AG04450 (cell line): ENCODE measurements around the gene RASSF5. TPM values are rescaled to one million over a fixed set of nuclear protein-coding genes. Genes with fewer than 3 reads are reported as not detected.

ENCODE experiments used
- CTCF ChIA-PET: fragments of 300-600, 350-600 bp; formaldehyde crosslinking; extraction: SDS; loops from one replicate; lab custom pipeline; 2022; ENCODE audit warnings: antibody characterized with exemption, inconsistent platforms; lab: Charles Lee
- POLR2A ChIA-PET: fragments of 350-600 bp; formaldehyde crosslinking; extraction: SDS; loops from one replicate; lab custom pipeline; 2021; ENCODE audit warnings: antibody characterized with exemption, inconsistent platforms; lab: Yijun Ruan, JAX
- DNase-seq: peaks from one replicate; pipeline ENCODE4 v3.0.0-alpha.2; 2011; ENCODE audit warnings: low read depth, low spot score
- H3K27ac ChIP-seq: one replicate; pipeline ENCODE4 v1.5.1; 2012; ENCODE audit warnings: low read depth, low read length, control low read depth
- H3K27me3 ChIP-seq: one replicate; pipeline ENCODE4 v1.6.0; 2012; ENCODE audit warnings: low read length; ENCODE audit not compliant: control insufficient read depth, insufficient read depth
- H3K4me3 ChIP-seq: 2 replicates; pipeline ENCODE4 v1.5.1; 2011; ENCODE audit warnings: mild to moderate bottlenecking, low read depth, low read length, control low read depth
- H3K9me3 ChIP-seq: 2 replicates; pipeline ENCODE4 v1.5.1; 2012; ENCODE audit warnings: low read length; ENCODE audit not compliant: control insufficient read depth, insufficient read depth
- polyA plus RNA-seq: library from polyadenylated mRNA; depleted of rRNA; stranded (reverse); fragments of >200 nt; gene quantifications from 2 replicates; pipeline ENCODE4 v1.2.3, GENCODE V29; 2011
- TF ChIP-seq, protein P1 (sequence below): IDR thresholded peaks from 2 replicates; pipeline ENCODE4 v1.5.1; 2011; ENCODE audit warnings: low read depth, low read length, control low read depth, inconsistent platforms

RASSF5 gene
- polyA plus RNA-seq, 1 experiment: 2.3 TPM

- CTCF ChIA-PET: interaction anchor here (0.9 to 5.2 kb wide), 6 partner anchors 7 to 97 kb away, joined by 3 to 24 read pairs (median 6); no protein-coding TSS in a partner anchor
- POLR2A ChIA-PET: interaction anchor here (1.2 kb wide), 1 partner anchor 72 kb away, joined by 4 read pairs; no protein-coding TSS in a partner anchor
- Histone ChIP-seq H3K27ac (no peak overlapping the region), H3K27me3 (peaks cover 3% of the 10 kb centered on the region), H3K9me3 (no peaks in the 10 kb centered on the region), H3K4me3 (no peak overlapping the region)
- TF ChIP-seq, protein P1, sequence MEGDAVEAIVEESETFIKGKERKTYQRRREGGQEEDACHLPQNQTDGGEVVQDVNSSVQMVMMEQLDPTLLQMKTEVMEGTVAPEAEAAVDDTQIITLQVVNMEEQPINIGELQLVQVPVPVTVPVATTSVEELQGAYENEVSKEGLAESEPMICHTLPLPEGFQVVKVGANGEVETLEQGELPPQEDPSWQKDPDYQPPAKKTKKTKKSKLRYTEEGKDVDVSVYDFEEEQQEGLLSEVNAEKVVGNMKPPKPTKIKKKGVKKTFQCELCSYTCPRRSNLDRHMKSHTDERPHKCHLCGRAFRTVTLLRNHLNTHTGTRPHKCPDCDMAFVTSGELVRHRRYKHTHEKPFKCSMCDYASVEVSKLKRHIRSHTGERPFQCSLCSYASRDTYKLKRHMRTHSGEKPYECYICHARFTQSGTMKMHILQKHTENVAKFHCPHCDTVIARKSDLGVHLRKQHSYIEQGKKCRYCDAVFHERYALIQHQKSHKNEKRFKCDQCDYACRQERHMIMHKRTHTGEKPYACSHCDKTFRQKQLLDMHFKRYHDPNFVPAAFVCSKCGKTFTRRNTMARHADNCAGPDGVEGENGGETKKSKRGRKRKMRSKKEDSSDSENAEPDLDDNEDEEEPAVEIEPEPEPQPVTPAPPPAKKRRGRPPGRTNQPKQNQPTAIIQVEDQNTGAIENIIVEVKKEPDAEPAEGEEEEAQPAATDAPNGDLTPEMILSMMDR: no peak
- DNase-seq: no peak
Measured at GRCh38 chr1:206575894-206576737, 68.8 kb downstream of the RASSF5 start.

DNA sequence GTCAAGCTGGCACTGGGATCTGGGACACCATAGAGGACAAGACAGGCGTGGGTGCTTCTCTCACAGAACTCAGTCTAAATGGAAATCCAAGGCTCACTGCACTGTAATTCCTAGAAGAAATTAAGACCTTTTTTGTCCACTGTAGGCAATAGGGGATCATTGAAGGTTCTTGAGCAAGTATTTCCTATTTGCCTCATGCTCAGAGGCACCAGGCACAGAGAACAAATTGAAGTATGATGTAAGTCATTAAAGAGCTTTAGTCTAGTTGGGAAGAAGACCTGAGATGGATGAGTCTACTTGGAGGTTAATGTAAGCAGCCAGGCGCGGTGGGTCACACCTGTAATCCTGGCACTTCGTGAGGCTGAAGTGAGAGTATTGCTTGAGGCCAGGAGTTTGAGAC is 70.3 kb downstream of the RASSF5 start:
- ChIA-PET CTCF (interaction anchor here (1.8 to 4.8 kb wide), 2 partner anchors 88 to 98 kb away, joined by 5 to 30 read pairs; no protein-coding TSS in a partner anchor), POLR2A (interaction anchor here (0.5 kb wide), 1 partner anchor 15 kb away, joined by 3 read pairs; no protein-coding TSS in a partner anchor)
- Histone ChIP-seq H3K27ac (no peak overlapping the region), H3K27me3 (no peaks in the 10 kb centered on the region), H3K9me3 (no peaks in the 10 kb centered on the region), H3K4me3 (no peak overlapping the region)
- TF ChIP-seq, protein P1: no peak
- DNase-seq: no peak

- H3K9me3 ChIP-seq: no peaks in the 10 kb centered on the region
- no peak for DNase-seq
- TF ChIP-seq, protein P1: no peak
- ChIA-PET CTCF (interaction anchor here (0.7 to 4.8 kb wide), 5 partner anchors 34 to 99 kb away, joined by 3 to 30 read pairs (median 5); partner anchors contain the start of gene EIF2D), POLR2A (interaction anchor here (0.5 kb wide), 1 partner anchor 14 kb away, joined by 3 read pairs; no protein-coding TSS in a partner anchor)
- H3K27me3 ChIP-seq: no peaks in the 10 kb centered on the region
- no peak overlapping the region for H3K27ac ChIP-seq
- no peak overlapping the region for H3K4me3 ChIP-seq
Measured at GRCh38 chr1:206578068-206578977, 71.0 kb downstream of the RASSF5 start.

DNA sequence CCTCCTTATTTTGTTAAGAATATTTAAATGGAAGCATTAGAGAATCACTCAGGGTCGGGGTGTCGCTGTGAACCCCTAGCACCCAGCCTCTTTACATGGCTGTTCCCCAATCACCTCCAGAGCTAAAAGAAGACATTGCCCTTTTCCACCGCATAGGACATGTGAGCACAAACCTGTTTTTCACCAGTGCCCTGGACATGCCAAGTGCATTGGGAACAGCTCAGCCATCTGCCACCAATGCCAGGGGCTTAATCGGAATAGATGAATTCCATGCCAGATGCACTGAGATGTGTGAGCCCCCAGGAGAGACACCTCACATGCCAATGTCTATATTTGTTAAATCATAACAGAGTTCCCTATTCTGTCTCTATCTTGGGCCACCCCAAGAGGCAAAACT is 71.6 kb downstream of the RASSF5 start:
- TF ChIP-seq, protein P1: no peak
- no peak overlapping the region for H3K4me3 ChIP-seq
- ChIA-PET CTCF (interaction anchor here (0.7 to 4.8 kb wide), 5 partner anchors 33 to 100 kb away, joined by 3 to 30 read pairs (median 5); partner anchors contain the start of gene EIF2D), POLR2A (no interaction called here)
- no peaks in the 10 kb centered on the region for H3K27me3 ChIP-seq
- H3K9me3 ChIP-seq: no peaks in the 10 kb centered on the region
- no peak overlapping the region for H3K27ac ChIP-seq
- DNase-seq: no peak
